Measurements from ENCODE around the gene RAX2. TPM values are rescaled to one million over a fixed set of nuclear protein-coding genes. Genes with fewer than 3 reads are reported as not detected.

The RAX2 gene
- total and polyA plus RNA-seq, 2 of the 13 experiments (the other 11 are each of a cell fraction or from before 2014, with no cell fraction given), result not detected

GRCh38 chr19:3732108-3732507 is 39.9 kb downstream of the RAX2 start:
- no peaks in the 10 kb centered on the region for H3K27me3 ChIP-seq (ENCODE audit: control insufficient read depth in 1 of 2, insufficient read depth in 2 of 2, low read length in 2 of 2)
- DNase-seq (ENCODE audit: low spot score) (no peak), FAIRE-seq (no peak), ATAC-seq (no peak)
- in situ Hi-C loops (cut with HindIII; ENCODE audit: extremely low pct_ligation_motif_present, low pct_unique_long_range_greater_than_20kb) (no loop called here), intact Hi-C loops (cut with micrococcal nuclease; ENCODE audit: unreplicated experiment) (no loop called here)
- 100% methylated on average over 1 of the region's 1 CpG for whole genome bisulfite sequencing (ENCODE audit: low lambda C conversion rate)
- BruUV-seq (replicated peaks), result no TSS peak
- H3K4me3 ChIP-seq (replicated peaks in 1 of 3; ENCODE audit: insufficient read depth in 1 of 3, low read depth in 2 of 3, low read length in 3 of 3), result no peak overlapping the region
- no peak overlapping the region for H2AFZ ChIP-seq (ENCODE audit: low read length)
- POLR2A ChIA-PET, result no interaction called here
- 0 out of 5 replicates have a peak, but pooled peaks cover 0 to 3% of the 10 kb centered on the region in 2 experiments for H3K36me3 ChIP-seq (replicated peaks in 1 of 2; ENCODE audit: control insufficient read depth in 1 of 2, insufficient read depth in 2 of 2, low read length in 2 of 2)
- no peaks in the 10 kb centered on the region for H3K4me1 ChIP-seq (ENCODE audit: insufficient read depth, low read length)
- no peaks in the 10 kb centered on the region for H3K79me2 ChIP-seq (ENCODE audit: insufficient read depth, low read length)
- peak; percentile 98 for TF ChIP-seq PRDM4 (CRISPR knock-in tag; IDR thresholded peaks at IDR 0.05; ENCODE audit: borderline replicate concordance)
- no peak for TF ChIP-seq NFATC3 (CRISPR knock-in tag; IDR thresholded peaks at IDR 0.05)
- CTCF ChIA-PET (ENCODE audit: low intra/inter-chr PET ratio, low total read pairs), result no interaction called here
- no peaks in the 10 kb centered on the region for H4K20me1 ChIP-seq (ENCODE audit: insufficient read depth, low read length)
- no peak overlapping the region for H3K27ac ChIP-seq (ENCODE audit: extremely low read length, insufficient read depth, low read length)
- H3K9me3 ChIP-seq (ENCODE audit: low read length), result no peaks in the 10 kb centered on the region
- no peak overlapping the region for H3K4me2 ChIP-seq (ENCODE audit: low read depth, low read length)
- H3K9ac ChIP-seq (ENCODE audit: insufficient read depth, low read depth, low read length), result no peak overlapping the region

GRCh38 chr19:3730457-3730958 is 41.5 kb downstream of the RAX2 start:
- ATAC-seq, result no peak
- Histone ChIP-seq H3K9ac (ENCODE audit: insufficient read depth, low read depth, low read length) (no peak overlapping the region), H3K4me1 (ENCODE audit: insufficient read depth, low read length) (0 out of 2 replicates have a peak, but pooled peaks cover 6% of the 10 kb centered on the region), H4K20me1 (ENCODE audit: insufficient read depth, low read length) (no peaks in the 10 kb centered on the region), H3K4me3 (replicated peaks in 1 of 3; ENCODE audit: insufficient read depth in 1 of 3, low read depth in 2 of 3, low read length in 3 of 3) (no peak overlapping the region), H3K4me2 (ENCODE audit: low read depth, low read length) (no peak overlapping the region), H3K79me2 (ENCODE audit: insufficient read depth, low read length) (no peaks in the 10 kb centered on the region), H3K36me3 (replicated peaks in 1 of 2; ENCODE audit: control insufficient read depth in 1 of 2, insufficient read depth in 2 of 2, low read length in 2 of 2) (no peaks in the 10 kb centered on the region), H3K27me3 (ENCODE audit: control insufficient read depth in 1 of 2, insufficient read depth in 2 of 2, low read length in 2 of 2) (no peaks in the 10 kb centered on the region), H3K9me3 (ENCODE audit: low read length) (no peaks in the 10 kb centered on the region), H3K27ac (ENCODE audit: extremely low read length, insufficient read depth, low read length) (no peak overlapping the region), H2AFZ (ENCODE audit: low read length) (no peak overlapping the region)
- in situ Hi-C loops (cut with HindIII; ENCODE audit: extremely low pct_ligation_motif_present, low pct_unique_long_range_greater_than_20kb), result no loop called here
- no peak for DNase-seq (ENCODE audit: low spot score)
- TF ChIP-seq AGO2 (optimal IDR thresholded peaks at IDR 0.05; ENCODE audit: low read depth, low read length) (peak; percentile 41), ZNF703 (CRISPR knock-in tag; IDR thresholded peaks at IDR 0.05; ENCODE audit: borderline replicate concordance) (no peak), SRSF4 (IDR thresholded peaks at IDR 0.05; ENCODE audit: low read depth, low read length, poor library complexity, severe bottlenecking) (no peak), ZNF782 (CRISPR knock-in tag; IDR thresholded peaks at IDR 0.05; ENCODE audit: borderline replicate concordance) (no peak)
- WGBS (ENCODE audit: low lambda C conversion rate), result 94% methylated on average over 32 of the region's 32 CpGs
- ChIA-PET POLR2A (no interaction called here), CTCF (ENCODE audit: low intra/inter-chr PET ratio, low total read pairs) (no interaction called here)
- FAIRE-seq, result no peak
- intact Hi-C loops (cut with micrococcal nuclease; ENCODE audit: unreplicated experiment), result no loop called here
- BruUV-seq (replicated peaks), result no TSS peak
